GM13976 (cell line): ENCODE results near the gene CARD11.

Source experiments
- DNase-seq: peaks from one replicate; pipeline ENCODE4 v3.0.0; 2012; ENCODE audit warnings: low spot score
- CTCF ChIP-seq: IDR thresholded peaks from 2 replicates; pipeline ENCODE4 v1.5.1; 2012; ENCODE audit warnings: borderline replicate concordance, mild to moderate bottlenecking; ENCODE audit not compliant: insufficient read depth; ENCODE audit errors: extremely low read depth, missing control alignments, control extremely low read depth
- in situ Hi-C: fragments of 300-500 bp; cut with MboI; formaldehyde crosslinking; loops from one replicate; pipeline ENCODE4 v1.12.0; 2022; ENCODE audit warnings: low sequenced_read_pairs, mixed read lengths, inconsistent platforms; ENCODE audit not compliant: unreplicated experiment

Gene CARD11

GRCh38 chr7:3013975-3014792 lies 29.5 kb downstream of the CARD11 start:
- in situ Hi-C loops = no loop called here
- TF ChIP-seq CTCF = no peak
- no peak for DNase-seq

- no peak for TF ChIP-seq CTCF
- in situ Hi-C loops = no loop called here
- DNase-seq = no peak
These were observed 32.3 kb downstream of the CARD11 start for GRCh38 chr7:3011211-3011852.

- in situ Hi-C loops = no loop called here
- no peak for DNase-seq
- TF ChIP-seq CTCF = no peak
These were observed 33.5 kb downstream of the CARD11 start for GRCh38 chr7:3010161-3010560.

DNA sequence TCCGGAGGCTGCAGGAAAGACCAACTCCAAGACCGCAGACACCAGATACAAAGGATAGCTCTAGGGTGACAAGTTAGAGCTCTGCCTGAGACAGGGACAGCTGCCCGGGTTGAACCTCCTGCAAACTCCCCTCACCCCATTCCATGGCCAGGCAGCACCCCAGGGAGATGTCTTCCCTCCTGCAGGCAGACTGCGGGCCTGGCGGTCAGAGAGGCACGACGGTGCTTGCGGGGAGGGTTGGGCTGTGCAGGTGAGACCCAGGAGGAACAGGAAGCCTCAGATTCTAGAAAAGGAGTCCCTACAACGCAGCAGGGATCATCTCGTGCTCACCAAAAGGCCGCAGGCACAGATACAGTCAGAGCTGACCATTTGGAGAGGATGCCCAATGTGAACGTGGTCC lies 34.6 kb downstream of the CARD11 start:
- DNase-seq = no peak
- in situ Hi-C loops = no loop called here
- TF ChIP-seq CTCF = no peak

DNA sequence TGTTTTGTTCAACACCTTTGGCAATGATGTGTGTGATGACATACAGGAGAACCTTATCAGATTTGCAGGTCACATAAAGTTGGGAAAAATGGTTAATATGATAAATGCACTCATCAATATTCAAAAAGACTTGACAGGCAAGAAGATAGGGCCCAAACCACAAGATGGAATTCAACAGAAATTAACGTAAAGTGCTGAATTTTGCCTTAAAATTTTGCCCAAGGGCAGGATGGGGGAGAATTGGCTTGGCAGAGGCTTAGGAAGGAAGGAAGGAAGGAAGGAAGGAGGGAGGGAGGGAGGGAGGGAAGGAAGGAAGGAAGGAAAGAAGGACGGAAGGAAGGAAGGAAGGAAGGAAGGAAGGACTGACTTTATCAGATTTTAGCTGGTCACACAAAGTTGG lies 35.3 kb downstream of the CARD11 start:
- TF ChIP-seq CTCF = no peak
- in situ Hi-C loops = no loop called here
- DNase-seq = no peak

DNA sequence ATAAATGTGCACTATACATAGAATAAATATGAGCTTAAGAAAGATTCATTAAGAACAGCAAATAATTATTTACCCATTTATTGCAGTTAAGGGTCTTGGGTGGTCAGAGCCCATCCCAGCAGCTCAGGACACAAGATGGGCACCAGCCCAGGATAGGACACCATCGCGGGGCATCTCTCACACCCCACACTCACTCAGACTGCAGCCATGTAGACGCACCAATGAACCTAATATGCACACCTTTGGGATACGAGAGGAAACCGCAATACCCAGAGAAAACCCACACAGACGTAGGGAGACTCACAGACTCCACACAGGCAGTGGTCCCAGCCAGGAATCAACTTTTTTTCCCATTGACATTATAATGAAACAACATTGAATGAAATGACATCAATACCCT lies 36.0 kb downstream of the CARD11 start:
- TF ChIP-seq CTCF = no peak
- in situ Hi-C loops = no loop called here
- DNase-seq = no peak
